Activated CD4-positive, alpha-beta T cell treated with anti-CD3 and anti-CD28 coated beads, Interleukin-2, amount 50 U/mL, for 48 hours (primary cell): Measurements from ENCODE around the gene IFTAP.
A peak's percentile ranks its signal among the peaks of the same experiment; 100 is the strongest.
"Not testable (repeated sequence)": the region's sequence is repeated elsewhere in the genome, so short reads cannot be mapped to it uniquely, and the experiment has no call there.

Source experiments
- DNase-seq, 2 experiments: peaks; one replicate each; pipeline ENCODE4 v3.0.0-alpha.2; 2020

IFTAP gene, protein sequence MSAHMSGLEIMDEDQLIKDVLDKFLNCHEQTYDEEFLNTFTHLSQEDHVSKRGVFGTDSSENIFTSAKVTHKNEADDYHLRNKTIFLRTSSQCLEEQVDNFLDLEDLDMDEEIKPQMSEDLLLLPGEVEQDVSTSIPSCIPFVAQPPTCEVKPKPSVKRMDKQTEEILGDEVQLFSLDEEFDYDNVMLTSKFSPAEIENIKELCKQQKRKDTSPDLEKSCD

DNA sequence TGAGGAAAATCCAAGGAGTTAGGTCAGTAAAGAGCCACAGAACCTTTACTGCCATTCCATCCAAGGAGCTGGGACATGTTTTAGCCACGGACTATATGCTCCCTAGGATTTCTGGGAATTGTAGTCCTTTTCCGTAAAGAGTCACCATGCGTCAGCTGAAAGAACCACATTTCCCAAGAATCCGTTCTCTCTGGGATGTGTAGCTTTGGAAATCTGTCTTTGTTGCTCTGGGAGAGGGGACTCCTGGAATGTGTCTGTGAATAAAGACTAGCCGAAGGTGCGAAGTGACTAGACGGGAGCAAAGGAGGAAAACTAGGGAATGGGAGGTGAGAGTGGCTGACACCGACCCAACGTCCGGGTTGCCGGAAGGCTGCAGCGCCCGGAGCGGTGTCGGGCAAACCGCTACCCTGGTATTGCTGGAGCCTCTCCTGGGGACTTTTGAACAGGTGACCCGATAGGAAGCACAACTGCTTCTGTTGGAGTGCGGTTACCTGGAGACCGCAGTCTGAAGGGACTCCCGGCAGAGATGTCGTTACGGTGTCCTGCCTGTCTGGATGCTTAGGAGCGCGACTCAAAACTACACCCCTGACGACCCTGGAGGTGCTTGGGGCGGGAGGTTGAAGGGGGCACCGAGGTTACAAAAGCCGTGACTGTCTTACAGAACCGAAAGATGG lies at the start of gene IFTAP:
Gene IFTAP (plus strand): TSS at position 187 of the 674 bp plus-strand sequence. CDS start 15,602 bp downstream, outside the sequence.
- DNase-seq: peak; percentile 26 to 43

DNA sequence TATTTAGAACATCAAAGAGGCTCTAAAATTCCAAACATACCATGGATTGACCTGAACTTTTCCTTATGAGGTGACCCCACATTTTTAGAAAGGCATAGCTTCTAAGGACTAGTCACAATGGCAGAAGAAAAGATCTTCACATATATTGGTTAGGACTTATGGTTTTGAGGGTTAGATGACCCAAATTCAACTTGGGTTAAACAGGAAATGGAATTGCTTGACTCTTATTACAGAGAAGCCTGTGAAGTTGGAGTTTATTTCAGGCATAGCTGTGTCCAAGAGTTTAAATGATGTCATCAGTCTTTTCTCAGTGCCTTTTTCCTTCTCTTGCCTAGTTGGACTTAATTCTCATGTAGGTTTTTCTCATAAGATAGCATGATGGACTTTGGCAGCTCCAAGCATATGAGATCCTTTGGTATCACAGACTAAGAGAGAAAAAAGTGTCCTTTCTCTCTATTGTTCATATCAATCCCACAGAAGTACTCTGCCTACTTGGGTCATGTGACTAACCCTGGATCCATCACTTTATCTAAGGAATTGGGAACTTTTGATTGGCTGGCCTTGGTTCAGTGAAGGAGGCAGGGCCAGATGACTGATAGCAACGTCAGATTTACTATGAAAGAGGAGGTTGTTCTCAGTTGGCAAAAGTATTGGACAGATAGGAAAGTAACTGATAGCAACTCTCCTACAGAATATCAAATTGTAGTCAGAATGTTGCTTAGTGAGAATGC lies 43.8 kb upstream of the IFTAP start:
- DNase-seq: no peak

DNA sequence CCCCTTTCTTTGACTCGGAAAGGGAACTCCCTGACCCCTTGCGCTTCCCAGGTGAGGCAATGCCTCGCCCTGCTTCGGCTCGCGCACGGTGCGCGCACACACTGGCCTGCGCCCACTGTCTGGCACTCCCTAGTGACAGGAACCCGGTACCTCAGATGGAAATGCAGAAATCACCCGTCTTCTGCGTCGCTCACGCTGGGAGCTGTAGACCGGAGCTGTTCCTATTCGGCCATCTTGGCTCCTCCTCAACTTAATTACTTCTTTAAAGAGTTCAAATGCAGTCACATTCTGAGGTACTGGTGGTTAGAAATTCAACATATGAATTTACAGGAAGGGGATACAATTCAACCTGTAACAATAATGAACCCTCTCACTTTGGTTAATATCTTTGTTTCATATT lies 36.9 kb upstream of the IFTAP start:
- not testable (repeated sequence) for DNase-seq

DNA sequence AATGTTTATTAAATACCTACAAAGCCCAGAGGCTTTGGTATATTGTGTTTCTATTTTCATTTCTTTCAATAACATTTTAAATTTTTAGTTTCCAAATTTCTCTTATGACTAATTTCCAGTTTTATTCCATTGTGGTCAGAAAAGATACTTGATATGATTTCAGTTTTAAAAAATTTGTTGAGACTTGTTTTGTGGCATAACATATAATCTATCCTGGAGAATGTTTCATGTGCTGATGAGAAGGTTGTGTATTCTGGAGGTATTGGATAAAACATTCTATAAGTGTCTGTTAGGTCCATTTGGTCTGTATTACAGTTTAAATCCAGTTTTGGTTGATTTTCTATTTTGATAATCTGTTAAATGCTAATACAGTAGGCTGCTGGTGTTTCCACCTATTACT lies 36.3 kb upstream of the IFTAP start:
- DNase-seq: no peak

DNA sequence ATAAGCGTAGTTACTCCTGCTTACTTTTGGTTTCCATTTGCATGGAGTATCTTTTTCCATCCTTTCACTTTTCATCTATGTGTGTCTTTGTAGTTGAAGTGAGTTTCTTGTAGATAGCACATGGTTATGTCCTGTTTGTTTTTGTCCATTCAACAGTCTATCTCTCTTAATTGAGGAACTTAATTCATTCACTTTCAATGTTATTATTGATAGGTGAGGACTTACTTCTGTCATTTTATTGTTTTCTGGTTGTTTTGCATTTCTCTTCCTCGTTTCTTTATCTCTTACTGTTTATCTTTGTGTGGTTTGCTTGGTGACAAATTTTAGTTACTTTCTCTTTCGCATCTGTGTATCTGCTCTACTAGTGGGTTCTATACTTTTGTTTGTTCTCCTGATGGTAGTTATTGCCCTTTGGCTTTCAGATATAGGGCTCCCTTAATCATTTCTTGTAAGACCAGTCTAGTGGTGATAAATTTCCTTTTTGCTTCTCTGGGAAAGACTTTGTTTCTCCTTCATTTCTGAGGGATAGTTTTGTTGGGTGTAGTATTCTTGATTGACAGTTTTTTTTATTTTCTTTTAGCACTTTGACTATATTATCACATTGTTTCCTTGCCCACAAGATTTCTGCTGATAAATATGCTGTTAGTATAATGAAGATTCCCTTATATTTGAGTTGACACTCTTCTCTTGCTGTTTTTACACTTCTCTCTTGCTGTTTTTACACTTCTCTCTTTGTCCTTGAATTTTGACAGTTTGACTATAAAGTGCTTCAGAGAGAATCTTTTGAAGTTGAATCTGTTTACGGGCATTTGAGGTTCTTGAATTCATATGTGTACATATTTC lies 35.5 kb upstream of the IFTAP start:
- DNase-seq: no peak

DNA sequence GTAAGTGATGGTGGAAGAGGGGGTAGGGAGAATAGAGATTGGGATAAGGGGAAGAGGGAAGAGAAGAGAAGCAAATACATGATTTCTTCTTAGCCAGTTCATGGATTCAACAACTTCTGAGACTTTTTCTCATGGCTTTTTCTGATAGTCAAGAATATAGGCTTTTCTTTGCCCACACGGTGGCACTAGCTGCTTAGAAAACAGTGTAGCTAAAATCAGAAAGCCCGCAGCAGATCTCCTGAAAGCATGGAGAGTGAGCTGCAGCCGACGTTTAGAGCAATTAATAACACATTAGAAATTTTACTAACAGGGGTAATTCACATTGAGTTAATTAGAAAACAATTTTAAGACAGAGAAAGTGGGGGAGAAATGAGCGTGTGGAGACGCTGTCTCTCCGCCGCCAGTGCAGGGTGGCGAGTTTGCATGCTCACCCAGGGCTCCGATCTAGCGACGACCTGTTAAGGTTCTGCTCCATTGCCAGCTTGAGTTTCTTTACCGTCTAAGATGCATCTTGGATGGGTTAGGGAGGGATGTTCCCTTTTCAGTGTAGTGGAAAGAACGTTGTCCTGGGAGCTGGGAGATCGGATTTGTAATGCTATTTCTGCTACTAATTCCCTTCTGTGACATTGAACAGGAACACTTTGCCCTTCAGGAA lies 29.8 kb upstream of the IFTAP start:
- DNase-seq: peak; percentile 29 to 39

DNA sequence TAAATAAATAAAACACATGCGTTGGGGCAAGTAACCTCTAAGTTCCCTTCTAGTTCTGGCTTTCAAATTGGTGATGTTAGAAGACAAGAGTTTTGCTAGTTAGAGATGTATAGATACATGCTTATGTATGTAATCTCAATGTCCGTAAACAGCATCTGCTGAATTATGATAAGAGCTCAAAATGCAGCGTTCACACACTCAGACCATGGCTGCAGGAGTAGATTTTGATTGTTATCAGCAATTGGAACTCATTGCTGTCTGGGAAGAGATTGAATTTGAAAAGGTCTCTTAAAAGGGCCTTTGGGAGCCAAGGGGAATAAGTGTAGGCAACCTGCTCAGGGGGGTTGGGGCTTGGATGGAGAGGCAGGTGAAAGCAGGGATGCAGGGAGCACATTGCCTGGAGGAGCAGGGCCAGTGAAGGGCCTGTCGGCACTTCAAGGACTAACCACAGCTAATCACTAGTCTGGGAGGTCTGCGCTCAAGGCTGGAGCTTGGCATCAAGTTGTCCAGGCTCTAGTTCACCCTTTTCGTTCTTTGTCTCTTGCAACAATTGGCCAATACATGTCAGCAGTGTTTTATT lies 29.2 kb upstream of the IFTAP start:
- DNase-seq: no peak

DNA sequence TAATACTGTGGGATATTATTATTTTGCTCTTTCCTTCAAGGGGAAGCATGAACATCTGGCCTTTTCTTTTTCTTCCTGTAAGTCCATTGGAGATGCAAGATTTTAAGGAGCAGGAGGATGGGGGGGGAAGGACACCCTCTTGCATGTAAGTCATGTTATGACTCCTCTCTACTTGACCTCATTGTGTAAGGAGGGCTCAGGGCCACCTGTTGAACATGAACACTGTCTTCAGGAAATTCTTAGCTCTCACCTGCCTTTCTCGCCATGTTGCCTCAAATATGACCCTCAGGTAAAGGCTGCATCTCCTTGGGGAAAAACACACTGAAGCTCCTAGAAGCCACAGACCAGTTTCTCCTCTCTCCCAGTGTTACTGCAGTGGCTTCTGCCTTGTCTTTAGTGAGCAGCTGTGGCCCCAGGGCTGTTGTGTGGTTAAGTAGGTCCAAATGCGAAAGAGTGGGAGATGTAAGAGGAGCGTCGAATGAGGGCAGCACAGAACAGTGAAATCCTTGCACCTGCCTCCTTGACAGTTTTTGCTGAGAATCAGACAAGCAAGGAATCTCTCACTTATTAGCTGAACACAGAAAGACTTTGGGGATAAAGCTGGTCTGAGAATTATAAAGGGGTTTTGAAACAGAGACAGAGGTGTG lies 27.8 kb upstream of the IFTAP start:
- DNase-seq: no peak

DNA sequence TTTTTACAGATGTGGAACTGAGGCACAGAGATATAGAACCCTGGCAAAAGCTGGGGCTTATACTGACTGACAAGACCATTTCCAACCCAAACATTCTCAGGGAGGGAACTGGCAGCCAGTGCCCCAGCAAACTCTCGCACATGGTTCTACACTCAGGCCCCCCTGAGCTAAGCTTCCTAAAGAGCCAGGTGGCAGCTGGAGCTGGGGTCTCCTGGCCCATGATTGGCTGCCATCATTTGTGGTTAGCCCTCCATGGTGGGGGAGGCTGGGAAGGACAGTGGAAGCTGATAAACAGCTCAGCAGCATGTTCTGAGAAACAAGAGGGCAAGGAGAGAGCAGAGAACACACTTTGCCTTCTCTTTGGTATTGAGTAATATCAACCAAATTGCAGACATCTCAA lies 26.6 kb upstream of the IFTAP start, which contains the start of gene RAG1:
Gene RAG1 (plus strand): TSS at position 314 of the 400 bp plus-strand sequence. CDS start 5,298 bp downstream, outside the sequence.
- DNase-seq: no peak

DNA sequence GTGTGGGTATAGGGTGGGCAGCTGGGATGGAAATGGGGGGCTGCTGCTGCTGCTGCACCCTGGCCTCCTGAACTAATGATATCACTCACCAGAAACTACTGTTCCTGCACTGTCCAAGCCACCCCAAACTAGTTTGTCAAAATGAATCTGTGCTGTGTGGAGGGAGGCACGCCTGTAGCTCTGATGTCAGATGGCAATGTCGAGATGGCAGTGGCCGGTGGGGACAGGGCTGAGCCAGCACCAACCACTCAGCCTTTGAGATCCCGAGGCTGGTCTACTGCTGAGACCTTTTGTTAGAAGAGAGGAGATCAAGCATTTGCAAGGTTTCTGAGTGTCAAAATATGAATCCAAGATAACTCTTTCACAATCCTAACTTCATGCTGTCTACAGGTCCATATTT lies 25.2 kb upstream of the IFTAP start:
- DNase-seq: no peak

DNA sequence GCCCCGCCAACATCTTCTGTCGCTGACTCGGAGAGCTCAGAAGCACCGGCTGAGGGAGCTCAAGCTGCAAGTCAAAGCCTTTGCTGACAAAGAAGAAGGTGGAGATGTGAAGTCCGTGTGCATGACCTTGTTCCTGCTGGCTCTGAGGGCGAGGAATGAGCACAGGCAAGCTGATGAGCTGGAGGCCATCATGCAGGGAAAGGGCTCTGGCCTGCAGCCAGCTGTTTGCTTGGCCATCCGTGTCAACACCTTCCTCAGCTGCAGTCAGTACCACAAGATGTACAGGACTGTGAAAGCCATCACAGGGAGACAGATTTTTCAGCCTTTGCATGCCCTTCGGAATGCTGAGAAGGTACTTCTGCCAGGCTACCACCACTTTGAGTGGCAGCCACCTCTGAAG lies 19.8 kb upstream of the IFTAP start:
- no peak for DNase-seq

DNA sequence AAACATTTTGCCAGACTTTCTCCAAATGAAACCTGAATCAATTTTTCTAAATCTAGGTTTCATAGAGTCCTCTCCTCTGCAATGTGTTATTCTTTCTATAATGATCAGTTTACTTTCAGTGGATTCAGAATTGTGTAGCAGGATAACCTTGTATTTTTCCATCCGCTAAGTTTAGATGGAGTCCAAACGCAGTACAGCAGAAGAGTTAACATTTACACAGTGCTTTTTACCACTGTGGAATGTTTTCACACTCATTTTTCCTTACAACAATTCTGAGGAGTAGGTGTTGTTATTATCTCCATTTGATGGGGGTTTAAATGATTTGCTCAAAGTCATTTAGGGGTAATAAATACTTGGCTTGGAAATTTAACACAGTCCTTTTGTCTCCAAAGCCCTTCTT lies 16.9 kb upstream of the IFTAP start:
- DNase-seq: no peak

DNA sequence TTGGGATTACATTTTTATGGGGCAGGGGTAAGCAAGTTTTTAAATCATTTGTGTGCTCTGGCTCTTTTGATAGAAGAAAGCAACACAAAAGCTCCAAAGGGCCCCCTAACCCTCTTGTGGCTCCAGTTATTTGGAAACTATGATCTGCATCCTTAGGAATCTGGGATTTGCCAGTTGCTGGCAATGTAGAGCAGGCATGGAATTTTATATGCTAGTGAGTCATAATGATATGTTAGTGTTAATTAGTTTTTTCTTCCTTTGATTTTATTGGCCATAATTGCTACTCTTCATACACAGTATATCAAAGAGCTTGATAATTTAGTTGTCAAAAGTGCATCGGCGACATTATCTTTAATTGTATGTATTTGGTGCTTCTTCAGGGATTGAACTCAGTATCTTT lies 16.4 kb upstream of the IFTAP start:
- DNase-seq: no peak

DNA sequence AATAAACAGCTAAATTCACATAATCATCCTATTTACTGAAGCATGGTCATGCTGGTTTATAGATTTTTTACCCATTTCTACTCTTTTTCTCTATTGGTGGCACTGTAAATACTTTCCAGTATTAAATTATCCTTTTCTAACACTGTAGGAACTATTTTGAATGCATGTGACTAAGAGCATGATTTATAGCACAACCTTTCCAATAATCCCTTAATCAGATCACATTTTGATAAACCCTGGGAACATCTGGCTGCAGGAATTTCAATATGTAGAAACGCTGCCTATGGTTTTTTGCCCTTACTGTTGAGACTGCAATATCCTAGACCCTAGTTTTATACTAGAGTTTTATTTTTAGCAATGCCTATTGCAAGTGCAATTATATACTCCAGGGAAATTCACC lies 15.8 kb upstream of the IFTAP start:
- no peak for DNase-seq

DNA sequence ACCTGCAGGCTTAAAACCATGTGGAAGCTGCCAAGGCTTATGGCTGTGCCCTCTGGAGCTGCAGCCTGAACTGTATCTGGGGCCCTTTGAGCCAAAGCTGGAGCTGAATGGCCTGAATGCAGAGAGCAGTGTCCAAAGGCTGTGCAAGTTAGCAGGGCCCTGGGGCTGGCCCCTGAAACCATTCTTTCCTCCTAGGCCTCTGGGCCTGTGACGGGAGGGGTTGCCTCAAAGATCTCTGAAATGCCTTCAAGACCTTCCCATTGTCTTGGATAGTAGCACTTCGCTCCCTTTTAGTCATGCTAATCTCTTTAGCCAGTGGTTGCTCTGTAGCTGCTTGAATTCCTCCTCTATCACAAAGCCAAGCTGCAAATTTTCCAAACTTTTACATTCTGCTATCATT lies 12.8 kb upstream of the IFTAP start:
- no peak for DNase-seq

DNA sequence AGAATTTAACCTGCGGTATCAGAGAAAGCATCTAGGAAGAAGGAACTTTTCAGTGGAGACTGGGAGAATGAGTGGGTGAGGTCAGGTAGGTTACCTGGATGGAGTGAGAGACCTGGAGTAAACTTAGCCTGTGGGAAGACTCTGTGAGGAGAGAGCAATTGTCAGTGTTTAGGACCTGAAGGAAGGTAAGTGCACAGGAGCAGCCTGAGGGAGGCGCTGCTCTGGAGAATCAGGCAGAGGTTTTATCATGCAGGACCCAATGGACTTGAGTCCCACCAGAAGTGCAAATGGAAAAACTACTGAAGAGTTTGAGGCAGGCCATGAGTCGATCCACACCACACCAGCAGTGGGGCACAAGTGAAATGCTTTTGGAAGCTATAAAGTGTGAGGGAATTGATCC lies 10.6 kb upstream of the IFTAP start:
- DNase-seq: no peak

DNA sequence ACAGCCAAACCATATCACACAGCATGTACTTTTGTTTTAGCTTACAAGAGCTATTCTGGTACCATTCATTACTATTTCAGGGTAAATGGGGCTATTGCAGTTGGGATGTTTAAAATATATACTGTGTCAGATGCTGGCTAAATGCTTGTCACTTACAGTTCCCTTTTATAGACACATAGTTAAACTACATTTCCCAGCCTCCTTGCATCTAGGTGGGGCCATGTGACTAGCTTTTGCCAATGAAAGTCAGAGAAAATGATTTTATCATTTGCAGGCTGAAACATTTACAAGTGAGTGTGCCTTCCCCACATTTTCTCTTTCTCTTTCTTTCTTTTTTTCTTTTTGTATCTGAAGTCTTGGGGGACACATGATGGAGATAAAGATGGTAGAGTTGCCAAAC lies 7.8 kb upstream of the IFTAP start:
- no peak for DNase-seq

DNA sequence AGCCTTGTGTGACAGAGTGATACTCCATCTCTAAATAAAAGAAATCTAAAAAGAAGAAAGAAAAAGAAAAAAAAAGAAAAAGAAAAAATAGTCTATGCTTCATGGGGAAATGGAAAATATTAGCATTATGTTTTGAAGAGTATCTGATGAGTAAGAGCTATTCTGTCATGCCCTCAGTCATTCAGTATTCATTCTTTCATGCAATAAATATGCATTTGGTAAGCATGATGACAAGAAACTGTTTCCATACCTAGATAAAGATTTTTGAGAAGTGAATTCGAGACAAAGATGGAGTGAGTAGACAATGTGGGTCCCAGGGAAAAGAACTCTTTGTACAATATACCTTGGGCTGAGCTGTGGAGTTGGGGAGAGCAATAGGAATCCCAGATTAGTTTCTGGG lies 6.2 kb upstream of the IFTAP start:
- DNase-seq: no peak

DNA sequence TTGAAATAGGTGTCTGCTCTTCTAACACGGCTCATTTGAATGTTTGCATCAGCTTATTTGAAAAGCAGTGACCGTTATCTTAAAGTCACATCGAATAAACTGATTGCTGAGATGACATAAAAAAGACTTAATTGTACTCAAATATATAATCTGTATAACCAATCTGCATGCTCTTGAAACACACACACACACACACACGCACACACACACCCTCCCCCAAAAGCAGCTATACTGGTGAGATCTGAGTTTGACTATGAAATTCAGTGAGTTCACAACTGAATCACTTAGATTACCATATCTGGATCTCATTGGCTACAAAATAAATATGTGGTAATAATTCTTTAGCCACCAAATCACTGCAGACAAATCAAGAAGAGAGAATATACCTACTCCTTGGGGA lies 3.8 kb upstream of the IFTAP start:
- DNase-seq: no peak

DNA sequence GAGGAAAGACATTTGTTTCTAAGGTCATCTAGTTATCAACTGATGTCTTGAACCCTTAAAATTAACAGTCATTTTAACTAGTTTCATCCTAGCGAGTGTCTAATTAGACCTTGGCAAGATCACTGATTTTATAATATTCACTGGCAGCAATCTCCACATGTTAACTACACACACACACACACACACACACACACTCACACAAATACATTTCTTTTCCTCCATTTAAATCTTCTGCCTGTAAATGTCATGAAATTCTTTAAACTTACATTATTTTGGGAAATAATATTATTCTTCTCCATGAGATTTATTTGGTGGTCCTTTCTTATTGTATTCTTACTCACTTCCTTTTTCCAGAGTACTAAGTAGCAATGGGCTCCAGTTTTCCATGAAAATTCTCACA lies 2.9 kb upstream of the IFTAP start:
- no peak for DNase-seq

DNA sequence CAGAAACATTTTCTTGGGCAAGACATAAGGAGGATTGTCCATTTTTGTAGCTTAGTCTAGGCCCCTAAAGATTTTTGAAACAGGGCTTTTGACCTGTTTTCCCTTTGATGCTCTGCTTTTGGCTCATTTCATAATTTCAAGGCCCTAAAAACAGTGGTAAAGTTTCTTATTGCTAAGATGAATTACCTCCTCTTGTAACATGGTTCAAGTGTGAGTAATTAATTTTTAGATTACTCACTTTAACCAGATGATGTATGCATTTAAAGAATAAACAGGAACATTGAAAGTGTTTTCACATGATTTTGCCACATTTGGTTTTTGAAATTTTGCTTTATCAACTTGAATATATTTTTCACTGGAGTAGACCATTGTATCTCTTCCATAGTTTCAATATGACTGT lies 2.6 kb downstream of the IFTAP start:
- no peak for DNase-seq

DNA sequence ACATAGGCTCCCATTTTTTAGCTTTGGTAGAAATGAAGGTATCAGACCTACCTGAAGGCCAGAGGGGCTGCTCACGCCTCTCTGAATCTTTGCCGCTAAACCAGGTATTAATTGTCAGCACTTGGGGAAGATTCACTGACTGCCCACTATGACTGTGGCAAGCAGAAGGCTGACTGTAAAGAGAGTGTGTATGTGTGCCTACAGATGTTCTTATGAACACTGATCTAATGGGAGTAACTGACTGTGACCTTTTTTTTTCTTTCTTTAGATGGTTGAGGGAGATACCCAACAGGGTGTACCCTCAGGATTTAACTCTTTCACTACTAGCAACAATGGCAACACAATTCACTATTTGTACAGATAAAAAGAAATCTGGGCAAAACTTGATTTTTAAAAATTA lies 3.7 kb downstream of the IFTAP start, which contains the start of gene RAG2:
Gene RAG2 (minus strand): TSS at position 186 of the 400 bp plus-strand sequence. CDS start 4,068 bp downstream, outside the sequence.
- DNase-seq: no peak
